Embryonic facial prominence (tissue), 1 donor: ENCODE data around the gene TMEM106C.

Experiments
- DNase-seq: peaks from one replicate; pipeline ENCODE4 v3.0.0-alpha.2; 2016; ENCODE audit errors: extremely low spot score

The TMEM106C gene

GRCh38 chr12:48016373-48017020 is 53.1 kb downstream of the TMEM106C start:
- DNase-seq: no peak

- DNase-seq: no peak
Measured at GRCh38 chr12:48017496-48017895, 54.1 kb downstream of the TMEM106C start.

DNA sequence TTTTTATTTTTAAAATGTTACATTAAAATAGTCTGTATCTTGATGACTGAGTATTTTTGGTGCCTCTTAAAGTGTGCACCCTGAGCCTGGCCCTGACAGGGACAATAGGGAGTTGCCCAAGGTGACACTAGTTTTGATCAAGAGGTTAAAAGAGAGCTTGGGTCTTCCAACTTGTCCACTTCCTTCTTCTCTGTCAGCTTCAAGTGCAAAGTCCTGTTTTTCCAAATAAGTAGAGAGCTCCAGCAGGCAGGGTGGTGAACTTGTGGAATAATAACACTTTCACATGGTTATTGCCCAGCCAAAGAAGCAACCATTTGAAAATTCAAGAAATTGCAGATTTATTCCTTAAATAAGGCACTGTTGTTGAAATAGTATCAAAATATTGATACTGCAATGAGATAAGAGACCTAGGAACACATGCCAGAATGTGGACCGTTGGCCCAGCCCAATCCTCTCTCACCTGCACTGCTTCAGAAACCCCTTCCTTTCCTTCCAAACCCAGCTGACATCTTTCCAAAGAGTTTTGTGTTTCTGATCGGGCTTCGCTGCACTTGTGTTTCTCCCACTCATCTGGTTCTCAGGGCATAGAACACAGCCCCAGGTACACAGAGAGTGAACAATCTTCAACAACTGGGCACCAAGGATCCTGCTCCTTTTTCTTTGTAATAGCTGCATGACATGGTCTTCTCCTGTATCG is 54.7 kb downstream of the TMEM106C start:
- no peak for DNase-seq
